Stimulated activated CD4-positive, alpha-beta T cell treated with anti-CD3 and anti-CD28 coated beads, Interleukin-2, amount 100 ng/mL, for 4 hours (primary cell): ENCODE measurements around the gene DES.
A peak's percentile ranks its signal among the peaks of the same experiment; 100 is the strongest.

Experiments
- DNase-seq: peaks from one replicate; pipeline ENCODE4 v3.0.0-alpha.2; 2020; ENCODE audit warnings: low read depth

DES gene

GRCh38 chr2:219438453-219438852, 20.3 kb downstream of the DES start:
- DNase-seq = no peak

GRCh38 chr2:219439506-219439905, 21.3 kb downstream of the DES start:
- no peak for DNase-seq

- no peak for DNase-seq
These were observed 22.4 kb downstream of the DES start for GRCh38 chr2:219440388-219441256.

- peak; percentile 69 for DNase-seq
These were observed 23.5 kb downstream of the DES start for GRCh38 chr2:219441451-219442255.

- no peak for DNase-seq
These were observed 24.3 kb downstream of the DES start for GRCh38 chr2:219442256-219443015.

GRCh38 chr2:219443016-219443696, 25.0 kb downstream of the DES start:
- DNase-seq = no peak

GRCh38 chr2:219443697-219444023, 25.5 kb downstream of the DES start:
- no peak for DNase-seq

GRCh38 chr2:219444566-219445091, 26.5 kb downstream of the DES start:
- DNase-seq = no peak

- DNase-seq = no peak
These were observed 27.1 kb downstream of the DES start for GRCh38 chr2:219445220-219445640.

- DNase-seq = no peak
These were observed 27.9 kb downstream of the DES start for GRCh38 chr2:219446101-219446504.

GRCh38 chr2:219446689-219447088, 28.5 kb downstream of the DES start:
- DNase-seq = no peak

GRCh38 chr2:219447242-219448098, 29.3 kb downstream of the DES start:
- no peak for DNase-seq

- no peak for DNase-seq
These were observed 30.1 kb downstream of the DES start for GRCh38 chr2:219448099-219448775.

GRCh38 chr2:219448776-219449341, 30.7 kb downstream of the DES start:
- no peak for DNase-seq

- DNase-seq = no peak
These were observed 31.4 kb downstream of the DES start for GRCh38 chr2:219449609-219450008.

GRCh38 chr2:219451661-219452360, 33.6 kb downstream of the DES start:
- DNase-seq = no peak

- DNase-seq = no peak
These were observed 34.5 kb downstream of the DES start for GRCh38 chr2:219452361-219453317.
